ENCODE measurements around the gene RIPPLY2.
"Not testable (repeated sequence)": the region's sequence is repeated elsewhere in the genome, so short reads cannot be mapped to it uniquely, and the experiment has no call there.

The RIPPLY2 gene

DNA sequence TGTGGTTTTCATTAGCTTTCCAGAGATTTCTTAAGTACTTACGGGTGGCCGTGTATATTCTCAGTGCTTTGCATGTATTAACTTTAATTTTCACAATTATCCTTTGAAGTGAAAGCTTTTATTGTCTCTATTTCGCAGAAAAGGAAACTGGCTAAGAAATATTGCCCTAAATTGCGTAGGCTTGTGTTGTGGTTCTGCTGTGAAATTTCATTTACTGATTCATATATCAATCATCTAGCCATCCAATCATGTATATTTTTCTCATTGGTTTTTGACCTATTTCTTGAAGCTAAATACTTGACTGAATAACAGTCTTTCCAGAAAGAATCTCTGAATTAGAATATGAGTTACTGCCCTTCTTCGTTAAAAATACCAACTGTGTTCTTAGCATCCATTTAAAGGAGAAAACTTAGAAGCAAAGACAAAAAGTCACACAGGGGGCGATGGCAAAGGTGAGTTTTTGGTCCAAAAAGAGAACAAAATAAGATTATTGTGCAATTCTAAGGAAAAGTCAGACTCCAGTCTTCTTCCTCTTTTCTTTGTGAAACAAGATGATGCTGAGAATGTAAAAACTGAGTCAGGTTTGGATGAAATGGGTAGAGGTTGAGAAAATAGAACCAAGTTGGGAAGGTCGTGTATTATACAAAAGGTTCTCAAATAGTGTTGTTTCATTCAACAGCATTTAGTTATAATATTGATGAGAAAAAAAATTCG lies 7.8 kb downstream of the RIPPLY2 start:
- no peak for DNase-seq

DNA sequence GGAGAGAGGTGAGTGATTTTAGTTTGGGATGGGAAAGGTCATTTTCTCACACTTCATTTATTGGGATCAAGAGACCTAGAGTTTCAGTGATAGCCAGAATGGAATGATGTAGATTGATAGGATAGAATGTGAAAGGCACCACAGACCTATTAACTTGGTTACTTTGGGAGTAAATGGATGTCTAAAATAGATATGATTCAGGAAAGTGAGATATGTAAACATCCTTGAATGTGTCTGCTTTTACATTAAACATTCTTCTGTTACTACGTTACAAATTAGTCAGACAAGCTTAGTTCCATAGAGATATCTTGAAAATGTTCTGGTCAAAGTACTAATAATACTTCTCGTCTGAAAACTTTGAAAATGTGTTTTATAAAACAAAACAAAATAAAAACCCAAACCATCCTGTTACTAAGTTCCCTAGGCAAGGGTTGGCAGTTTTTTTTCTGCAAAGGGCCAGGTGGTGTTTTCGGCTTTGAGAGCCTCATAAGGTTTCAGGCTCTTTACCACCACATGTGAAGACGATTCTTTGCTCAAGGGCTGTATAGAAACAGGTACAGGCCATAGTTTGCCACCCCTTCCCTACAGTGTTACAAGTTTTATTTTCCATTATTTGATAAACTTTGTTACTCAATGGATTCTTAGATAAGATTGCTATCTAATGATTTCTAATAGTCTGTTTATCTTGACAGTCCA lies 9.8 kb downstream of the RIPPLY2 start:
- DNase-seq, result no peak

DNA sequence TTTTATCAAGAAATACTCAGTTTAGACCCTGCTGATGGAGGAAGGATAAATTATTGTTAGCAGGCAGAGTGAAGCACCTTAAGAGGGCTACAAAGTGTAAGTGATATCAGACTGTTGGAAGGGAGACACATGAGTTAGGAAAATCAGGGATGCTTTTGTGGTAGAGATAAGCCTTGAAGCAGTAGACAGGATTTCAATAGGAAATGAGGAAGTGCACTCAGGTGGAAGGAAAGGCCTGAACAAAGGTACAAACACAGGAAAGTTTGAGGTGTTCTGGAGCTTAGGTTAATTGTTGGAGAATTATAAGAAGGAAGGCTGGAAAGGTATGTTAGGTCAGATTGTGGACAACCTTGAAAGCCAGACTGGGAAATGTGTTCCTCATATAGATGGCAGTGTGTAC lies 13.9 kb downstream of the RIPPLY2 start:
- DNase-seq, result no peak

DNA sequence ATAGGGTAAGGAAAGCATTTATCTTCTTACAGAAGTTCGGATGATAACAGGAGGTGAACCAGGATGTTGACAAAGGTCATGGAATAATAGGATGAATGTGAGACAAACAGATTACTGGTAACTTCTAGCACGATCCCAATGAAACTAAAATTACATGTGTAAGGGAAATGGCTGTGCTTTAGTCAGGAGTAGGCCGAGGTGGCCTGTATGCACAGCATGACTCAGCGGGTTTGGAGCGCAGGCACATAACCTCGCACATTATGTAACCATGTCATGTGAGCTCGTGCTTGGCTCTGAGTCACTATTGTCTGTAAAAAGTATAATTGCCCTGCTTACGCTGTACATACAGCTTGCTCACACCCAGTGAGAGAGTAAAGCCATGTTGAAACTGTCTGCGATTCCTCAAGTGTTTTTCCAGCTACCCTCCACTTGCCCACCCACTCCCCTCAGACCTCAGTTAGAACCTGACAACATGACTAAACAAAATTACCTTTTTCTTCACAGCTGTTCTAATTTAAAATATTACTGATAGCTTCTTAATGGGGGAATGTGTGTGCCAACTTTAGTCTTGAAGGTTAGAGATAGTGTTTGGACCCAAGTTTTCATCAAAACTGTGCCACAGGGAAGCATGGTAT lies 14.5 kb downstream of the RIPPLY2 start:
- DNase-seq, result peak in 2 of 3 experiments; percentile 4 to 18

DNA sequence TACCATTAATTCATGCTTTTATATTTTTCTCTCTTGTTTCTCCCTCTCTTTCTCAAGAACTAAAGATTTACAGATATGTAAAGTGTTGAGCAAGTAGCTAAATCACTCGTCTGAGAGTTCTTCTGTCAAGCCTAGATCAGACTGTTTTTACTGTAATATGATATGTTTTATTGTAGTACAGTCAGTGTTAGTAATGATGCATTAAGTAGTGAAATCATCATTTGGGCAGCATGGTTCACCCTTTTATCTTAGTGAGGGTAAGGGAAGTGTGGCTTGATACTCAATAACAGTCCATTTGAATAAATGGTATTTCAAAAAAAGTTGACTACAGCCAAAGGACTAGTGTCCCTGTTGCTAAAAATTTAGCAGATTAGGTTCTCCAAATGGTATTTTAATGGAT lies 15.5 kb downstream of the RIPPLY2 start:
- no peak for DNase-seq

DNA sequence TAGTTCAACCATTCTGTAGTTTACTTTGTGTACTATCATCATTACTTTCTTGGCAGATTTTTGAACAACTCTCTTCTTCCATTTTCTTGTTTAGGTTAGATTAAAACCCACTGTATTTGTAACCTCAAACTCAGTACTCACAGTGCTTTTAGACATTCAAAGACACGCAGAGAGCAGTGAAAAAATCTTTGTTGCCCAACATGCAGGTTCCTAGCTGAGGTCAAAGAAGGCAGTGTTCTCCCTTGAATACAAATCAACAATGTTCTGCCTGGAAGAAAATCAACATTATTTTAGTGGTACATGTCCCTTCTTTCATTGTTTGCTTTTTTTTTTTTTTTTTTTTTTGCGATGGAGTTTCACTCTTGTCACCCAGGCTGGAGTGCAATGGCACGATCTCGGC lies 17.5 kb downstream of the RIPPLY2 start:
- no peak for DNase-seq

DNA sequence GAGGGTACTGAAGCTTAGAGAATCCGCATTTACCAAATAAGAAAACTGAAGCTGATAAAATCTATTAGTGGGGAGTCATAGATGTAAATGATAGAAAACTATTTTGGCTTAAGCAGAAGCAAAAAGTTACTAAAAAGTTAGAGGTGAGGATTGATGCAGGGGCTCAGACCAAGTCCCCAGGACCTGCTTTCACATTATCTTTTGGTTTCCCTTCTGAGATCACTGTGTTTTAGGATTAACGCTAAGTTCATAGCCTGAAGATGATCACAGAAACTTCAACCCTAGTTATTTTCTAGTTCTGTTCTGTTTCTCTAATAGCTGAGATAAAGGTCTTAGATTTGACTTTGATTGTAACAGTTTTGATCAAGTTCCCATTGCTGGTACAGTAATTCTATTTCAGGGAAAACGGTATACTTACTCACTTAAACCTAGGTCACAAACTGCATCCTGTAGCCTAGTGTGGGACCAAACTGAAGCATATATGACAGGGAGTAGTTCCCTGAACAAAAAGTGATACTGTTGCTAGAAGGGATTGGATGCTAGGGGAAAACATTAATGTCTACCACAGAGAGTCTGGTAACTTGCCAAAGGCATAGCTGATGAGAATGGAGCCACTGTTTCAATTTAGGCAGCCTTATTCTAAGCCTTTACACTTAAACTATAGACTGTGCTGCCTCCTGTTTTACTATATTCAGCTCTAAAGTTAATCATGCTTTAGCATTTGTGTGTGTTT lies 19.4 kb downstream of the RIPPLY2 start:
- no peak for DNase-seq

DNA sequence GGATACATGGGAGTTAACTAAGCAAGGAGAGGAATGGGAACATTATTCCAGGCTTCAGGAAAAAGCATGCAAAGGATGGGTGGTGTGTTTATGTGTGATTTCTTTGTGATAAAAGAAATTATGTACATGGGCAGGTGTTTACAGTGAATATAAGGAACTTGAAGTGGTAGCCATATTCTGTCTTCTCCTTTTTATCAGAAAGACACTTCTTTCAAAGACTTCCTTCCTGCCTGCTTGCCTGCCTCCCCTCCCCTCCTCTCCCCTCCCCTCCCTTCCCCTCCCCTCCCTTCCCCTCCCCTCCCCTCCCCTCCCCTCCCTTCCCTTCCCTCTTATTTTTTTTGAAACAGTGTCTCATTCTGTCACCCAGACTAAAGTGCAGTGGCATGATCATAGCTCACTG lies 20.7 kb downstream of the RIPPLY2 start:
- no peak for DNase-seq

DNA sequence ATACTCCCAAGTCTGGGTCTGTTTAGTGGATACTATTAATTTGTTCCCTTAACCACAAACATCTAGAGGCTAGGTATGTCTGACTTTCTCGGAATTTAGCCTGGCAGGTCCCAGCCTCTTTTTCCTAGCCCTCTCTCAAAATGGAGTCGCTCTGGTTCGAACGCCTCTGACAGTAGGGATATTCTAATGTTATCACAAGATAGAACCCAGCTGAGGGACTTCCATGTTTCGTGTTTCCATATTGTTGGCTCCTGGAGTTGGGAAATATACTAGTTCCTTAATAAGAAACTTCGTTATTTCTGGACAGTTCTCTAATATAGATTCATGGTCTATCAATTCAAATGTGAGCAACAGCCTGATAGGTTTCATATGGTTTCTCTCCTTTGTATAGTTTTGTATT lies 22.7 kb downstream of the RIPPLY2 start:
- DNase-seq, result no peak

DNA sequence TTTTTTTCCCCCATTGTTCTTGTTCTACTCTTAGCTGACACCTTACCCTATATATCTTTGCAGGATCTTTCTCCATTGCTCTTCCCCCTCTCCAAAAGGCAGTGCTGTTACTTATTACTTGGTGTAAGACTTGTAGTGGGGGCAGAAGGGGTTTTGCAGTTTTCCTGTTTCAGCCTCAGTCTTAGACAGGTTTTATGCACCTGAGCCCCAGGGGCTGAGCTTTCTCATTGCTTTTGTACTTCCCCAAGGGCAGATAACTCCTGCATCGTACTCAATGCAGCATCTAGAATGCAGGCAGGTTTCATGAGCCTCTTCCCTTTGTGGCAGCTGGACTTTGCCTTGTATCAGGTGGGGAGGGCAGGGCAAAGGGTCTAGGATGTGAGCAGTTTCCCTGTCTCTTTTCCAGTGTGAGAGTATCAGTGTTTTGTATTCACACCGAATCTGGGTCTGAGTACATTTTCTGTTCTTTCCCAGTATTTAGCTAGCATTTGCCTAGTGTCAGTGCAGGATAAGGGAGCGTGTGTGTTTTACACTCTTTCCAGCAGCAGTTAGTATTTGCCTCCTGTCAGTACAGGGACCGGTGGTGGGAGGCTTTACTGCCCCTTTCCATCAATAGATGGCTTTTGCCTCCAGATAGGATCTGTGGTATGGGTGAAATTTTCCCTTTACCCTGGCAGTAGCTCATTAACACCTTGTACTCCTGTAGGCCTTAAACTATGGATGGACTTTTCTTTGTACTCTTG lies 25.9 kb downstream of the RIPPLY2 start:
- DNase-seq, result no peak

DNA sequence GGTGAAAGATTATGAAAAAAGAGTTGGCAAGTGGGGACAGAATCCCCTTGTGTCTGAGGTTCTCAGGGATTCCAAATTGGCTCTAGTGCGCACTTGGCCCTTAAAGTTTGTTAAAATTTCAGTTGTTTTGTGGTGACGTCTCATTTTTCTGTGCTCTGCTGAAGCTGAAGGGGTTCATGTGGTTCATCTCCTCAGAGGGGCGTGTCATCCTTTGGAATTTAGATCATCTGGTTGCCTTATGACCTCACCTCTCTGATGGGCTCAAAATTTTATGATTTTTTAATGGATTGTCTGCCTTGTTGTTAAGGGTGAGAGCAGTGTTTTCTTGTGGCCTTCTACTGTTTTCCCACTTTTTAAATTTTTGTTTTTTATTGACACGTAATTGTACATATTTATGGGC lies 26.6 kb downstream of the RIPPLY2 start:
- DNase-seq, result no peak

DNA sequence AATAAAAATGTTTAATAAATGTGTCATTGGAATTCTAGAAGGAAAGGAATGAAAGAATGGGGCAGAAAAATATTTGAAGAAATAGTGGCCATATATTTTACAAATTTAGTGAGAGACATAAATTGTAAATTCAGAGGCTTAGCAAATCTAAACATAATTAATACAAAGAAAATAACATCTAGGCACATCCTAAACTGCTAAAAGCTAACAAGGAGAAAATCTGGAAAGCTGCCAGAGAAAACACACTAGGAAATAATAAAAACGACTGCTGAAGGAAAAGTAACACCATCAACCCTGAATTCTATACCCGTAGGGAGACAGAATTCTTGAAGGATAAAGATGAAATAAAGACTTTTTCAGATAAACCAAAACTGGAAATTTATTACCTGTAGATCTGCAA lies 30.1 kb downstream of the RIPPLY2 start:
- peak in 1 of 3 experiments; percentile 33 for DNase-seq

DNA sequence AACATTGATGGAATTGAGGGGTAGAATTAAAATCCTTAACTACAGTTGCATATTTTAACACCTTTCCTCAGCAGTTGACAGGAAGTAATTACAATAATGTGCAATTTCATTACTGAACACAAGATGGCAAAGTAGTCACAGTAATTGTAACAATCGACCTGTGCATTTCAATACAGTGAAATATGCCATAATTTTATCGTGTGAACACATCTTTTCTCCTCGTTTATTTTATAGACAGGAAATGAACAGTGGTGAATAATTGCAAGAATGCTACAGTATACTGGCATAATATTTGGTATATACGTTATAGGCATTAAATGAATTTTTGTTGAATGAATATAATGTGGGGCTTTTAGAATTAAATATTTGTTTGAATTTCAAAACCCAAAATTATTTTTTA lies 31.4 kb downstream of the RIPPLY2 start:
- DNase-seq, result peak; percentile 3 to 78 (median 62)

DNA sequence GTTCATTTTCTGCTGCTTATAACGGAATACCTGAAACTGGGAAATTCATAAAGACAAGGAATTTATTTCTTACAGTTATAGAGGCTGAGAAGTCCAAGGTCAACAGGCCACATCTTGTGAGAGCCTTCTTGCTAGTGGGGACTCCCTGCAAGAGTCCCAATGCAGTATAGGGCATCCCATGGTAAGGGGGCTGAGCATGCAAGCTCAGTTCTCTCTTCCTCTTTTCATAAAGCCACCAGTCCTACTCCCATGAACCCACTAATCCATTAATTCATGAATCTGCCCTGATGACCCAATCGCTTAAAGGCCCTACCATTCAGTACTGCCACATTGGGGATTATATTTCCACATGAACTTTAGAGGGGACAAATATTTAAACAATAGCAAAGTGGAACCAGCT lies 32.8 kb downstream of the RIPPLY2 start:
- no peak for DNase-seq

DNA sequence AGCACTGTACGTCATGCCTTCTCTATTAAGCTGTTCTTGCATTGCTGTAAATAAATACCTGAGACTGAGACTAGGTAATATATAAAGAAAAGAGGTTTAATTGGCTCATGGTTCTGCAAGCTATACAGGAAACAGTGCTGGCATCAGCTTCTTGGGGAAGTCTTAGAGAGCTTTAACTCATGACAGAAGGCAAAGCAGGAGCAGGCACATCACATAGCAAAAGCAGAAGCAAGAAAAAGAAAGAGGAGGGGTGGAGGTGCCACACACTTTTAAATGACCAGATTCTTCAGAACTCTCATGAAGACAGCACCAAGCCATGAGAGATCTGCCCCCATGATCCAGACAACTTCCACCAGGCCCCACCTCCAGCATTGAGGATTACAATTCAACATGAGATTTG lies 36.5 kb downstream of the RIPPLY2 start:
- DNase-seq, result no peak

DNA sequence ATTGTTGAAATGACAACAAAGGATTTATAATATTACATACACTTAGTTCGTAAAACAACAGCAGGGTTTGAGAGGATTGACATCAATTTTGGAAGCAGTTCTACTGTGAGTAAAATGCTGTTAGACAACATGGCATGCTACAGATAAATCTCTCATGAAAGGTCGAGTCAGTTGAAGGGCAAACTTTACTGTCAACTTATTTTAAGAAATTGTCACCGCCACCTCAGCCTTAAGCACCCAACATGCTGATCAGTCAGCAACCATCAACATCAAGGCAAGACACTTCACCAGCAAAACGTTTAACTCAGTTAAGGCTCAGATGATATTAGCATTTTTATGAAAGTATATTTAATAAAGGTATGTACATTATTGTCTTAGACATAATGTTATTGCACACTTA lies 37.4 kb downstream of the RIPPLY2 start:
- no peak for DNase-seq

DNA sequence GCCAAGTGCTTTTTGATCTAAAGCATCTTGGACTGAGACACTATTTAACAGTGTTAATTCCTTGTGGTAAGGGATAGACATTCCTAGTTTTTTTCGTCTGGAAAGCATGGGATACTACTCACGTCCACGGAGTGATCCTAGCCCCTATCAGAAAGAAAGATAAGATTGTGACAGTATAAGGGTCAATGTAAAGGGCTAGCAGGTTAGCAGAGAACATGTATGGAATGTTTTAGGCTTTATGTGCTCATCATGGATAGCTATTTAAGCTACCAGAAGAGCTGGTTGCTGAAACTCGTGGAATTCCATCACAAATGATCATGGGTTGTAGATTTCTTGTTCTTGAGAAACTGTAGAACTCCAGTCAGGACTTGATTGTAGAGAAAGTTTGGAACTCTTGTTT lies 38.4 kb downstream of the RIPPLY2 start:
- no peak for DNase-seq

DNA sequence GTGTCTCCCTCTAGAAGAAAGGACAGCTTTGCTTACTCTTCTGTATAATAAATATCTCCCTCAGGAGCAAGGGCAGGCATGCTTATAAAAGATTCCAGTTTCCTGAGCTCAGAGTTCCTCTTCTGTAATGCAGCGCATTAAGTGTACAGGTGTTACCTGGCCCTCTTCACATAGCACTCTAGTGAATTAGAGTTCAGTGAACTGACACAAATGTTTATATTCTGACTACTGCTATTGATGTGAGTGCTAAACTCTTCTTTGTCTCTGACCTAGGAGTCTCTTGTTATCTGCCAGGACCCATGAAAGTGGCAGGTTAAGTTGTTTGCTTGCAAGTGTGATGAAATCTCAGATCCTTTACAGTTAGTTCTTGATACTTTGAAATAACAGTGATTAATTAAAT lies 39.9 kb downstream of the RIPPLY2 start:
- peak in 2 of 3 experiments; percentile 9 to 80 for DNase-seq

DNA sequence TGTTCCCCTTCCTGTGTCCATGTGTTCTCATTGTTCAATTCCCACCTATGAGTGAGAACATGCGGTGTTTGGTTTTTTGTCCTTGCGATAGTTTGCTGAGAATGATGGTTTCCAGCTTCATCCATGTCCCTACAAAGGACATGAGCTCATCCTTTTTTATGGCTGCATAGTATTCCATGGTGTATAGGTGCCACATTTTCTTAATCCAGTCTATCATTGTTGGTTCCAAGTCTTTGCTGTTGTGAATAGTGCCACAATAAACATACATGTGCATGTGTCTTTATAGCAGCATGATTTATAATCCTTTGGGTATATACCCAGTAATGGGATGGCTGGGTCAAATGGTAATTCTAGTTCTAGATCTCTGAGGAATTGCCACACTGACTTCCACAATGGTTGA lies 43.9 kb downstream of the RIPPLY2 start:
- not testable (repeated sequence) for DNase-seq

DNA sequence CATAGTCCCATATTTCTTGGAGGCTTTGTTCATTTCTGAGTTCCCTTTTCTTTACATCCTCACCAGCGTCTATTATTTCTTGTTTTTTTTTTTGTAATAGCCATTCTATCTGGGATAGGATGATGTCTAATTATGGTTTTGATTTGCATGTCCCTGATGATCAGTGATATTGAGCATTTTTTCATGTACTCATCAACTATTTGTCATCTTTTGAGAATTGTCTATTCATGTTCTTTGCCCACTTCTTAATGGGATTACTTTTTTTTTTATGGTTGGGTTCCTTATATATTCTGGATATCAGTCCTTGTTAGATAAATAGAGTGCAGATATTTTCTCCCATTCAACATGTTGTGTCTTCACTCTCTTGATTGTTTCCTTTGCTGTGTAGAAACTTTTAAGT lies 48.5 kb downstream of the RIPPLY2 start:
- no peak for DNase-seq

DNA sequence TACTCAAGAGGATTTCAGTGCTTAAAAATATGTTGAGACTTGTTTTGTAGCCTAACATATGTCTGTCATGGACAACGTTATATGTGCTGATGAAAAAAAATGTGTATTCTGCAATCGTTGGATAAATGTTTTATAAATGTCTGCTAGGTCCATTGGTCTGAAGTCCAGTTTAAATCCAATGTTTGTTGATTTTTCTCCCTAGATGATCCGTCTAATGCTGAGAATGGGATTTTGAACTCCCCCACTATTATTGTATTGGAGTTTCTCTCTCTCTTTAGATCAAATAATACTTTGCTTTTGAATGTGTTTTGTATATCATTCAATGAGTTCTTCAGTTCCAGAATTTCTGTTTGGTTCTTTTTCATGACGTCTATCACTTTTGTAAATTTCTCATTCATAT lies 51.2 kb downstream of the RIPPLY2 start:
- DNase-seq, result no peak

DNA sequence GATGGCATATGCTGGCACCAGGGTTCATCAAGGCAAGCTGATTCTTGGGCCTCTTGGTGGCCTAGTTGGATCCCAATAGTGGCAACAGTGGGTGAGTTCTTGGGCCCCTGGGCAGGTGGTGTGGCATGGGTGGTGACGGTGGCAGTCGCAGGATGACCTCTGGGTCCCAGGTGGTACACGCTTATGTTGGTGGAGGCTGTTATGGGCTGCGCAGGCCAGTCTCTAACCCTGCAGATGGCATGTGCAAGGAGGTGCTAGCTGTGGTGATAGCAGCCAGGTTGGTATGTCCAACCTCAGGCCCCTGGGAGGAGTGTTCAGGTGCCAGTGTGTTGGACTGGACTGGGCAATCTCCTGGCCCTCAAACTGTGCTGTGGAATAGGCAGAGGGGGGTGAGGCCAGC lies 52.5 kb downstream of the RIPPLY2 start:
- DNase-seq, result no peak
